RKO (cell line): Measurements from ENCODE around the gene GDPD2.

Source experiments
- DNase-seq: peaks from one replicate; pipeline ENCODE4 v3.0.0-alpha.2; 2016; ENCODE audit warnings: low spot score

The GDPD2 gene

GRCh38 chrX:70437921-70438665 is 15.0 kb downstream of the GDPD2 start:
- no peak for DNase-seq

DNA sequence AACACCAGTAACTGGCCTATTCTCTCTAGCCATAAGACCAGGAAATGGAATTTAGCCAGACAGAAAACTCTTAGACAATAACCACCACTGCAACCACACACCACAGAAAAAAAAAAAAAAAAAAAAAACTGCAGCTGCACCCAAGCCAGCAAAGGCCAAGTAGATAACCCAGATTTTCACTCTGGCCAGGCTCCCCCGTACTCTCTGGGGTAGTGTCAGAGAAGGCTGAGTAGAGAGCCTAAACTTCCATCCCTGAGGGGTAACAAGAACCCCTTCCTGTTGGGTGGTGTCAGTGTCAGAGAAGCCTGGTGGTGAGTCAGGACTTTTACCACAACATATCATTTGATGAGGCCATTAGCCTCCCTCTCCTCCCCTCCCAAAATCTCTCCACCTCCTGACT is 15.9 kb downstream of the GDPD2 start:
- DNase-seq, result no peak

DNA sequence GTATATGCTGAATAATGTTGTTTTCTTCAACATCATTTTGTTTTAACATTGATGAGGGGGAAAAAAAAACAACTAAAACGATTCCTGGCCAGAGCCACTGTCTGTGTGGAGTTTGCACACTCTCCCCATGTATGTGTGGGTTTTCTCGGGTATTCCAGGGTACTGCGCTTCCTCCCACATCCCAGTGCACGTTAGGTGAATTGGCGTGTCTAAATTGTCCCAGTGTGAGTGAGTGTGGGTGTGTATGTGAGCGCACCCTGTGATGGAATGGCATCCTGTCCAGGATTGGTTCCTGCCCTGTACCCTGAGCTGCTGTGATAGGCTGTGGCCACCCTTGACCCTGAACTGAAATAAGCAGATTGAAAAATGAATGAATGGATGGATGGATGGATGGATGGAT is 19.1 kb downstream of the GDPD2 start:
- no peak for DNase-seq

- no peak for DNase-seq
These were observed 21.3 kb downstream of the GDPD2 start, which contains the start of gene DLG3 for GRCh38 chrX:70444326-70444945. Gene DLG3 (plus strand): TSS chrX:70444835. CDS start chrX:70445202, 367 bp downstream.

DNA sequence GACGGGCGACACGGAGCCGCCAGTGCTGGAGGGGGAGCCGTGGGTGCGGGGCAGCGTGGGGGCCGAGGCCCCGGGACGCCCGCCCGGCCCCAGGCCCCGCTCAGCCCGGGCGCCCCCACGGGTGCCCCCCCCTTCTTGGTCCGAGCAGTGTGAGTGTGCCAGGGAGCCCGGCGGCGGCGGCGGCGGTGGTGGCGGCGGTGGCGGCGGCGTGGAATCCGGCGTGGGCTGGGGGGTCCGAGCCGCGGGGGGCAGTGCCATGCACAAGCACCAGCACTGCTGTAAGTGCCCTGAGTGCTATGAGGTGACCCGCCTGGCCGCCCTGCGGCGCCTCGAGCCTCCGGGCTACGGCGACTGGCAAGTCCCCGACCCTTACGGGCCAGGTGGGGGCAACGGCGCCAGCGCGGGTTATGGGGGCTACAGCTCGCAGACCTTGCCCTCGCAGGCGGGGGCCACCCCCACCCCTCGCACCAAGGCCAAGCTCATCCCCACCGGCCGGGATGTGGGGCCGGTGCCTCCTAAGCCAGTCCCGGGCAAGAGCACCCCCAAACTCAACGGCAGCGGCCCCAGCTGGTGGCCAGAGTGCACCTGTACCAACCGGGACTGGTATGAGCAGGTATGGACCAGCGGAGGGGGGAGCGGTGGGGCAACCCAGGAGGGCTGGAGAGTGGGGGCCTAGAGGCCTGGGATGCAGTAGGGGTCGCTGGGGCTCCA is 22.0 kb downstream of the GDPD2 start:
- no peak for DNase-seq

GRCh38 chrX:70445951-70446350 is 22.8 kb downstream of the GDPD2 start:
- DNase-seq, result no peak

GRCh38 chrX:70446380-70447350 is 23.6 kb downstream of the GDPD2 start:
- no peak for DNase-seq

DNA sequence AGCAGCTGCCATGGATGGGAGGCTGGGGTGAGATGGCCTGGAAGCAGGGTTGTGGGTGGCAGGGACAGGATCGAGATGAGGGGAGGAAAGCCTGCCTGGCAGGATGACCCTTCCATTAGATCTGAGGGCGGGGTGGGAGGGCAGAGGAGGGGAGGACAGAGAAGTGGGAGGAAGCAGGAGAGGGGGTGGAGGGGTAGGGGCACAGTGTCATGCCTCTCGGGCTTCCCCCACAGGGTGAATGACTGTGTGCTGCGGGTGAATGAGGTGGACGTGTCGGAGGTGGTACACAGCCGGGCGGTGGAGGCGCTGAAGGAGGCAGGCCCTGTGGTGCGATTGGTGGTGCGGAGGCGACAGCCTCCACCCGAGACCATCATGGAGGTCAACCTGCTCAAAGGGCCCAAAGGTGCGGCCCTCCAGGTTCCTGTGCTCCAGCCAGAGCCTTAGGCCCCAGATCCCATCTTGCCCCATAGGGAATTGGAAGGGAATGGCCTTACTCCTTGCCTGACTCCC is 26.4 kb downstream of the GDPD2 start:
- DNase-seq, result no peak

DNA sequence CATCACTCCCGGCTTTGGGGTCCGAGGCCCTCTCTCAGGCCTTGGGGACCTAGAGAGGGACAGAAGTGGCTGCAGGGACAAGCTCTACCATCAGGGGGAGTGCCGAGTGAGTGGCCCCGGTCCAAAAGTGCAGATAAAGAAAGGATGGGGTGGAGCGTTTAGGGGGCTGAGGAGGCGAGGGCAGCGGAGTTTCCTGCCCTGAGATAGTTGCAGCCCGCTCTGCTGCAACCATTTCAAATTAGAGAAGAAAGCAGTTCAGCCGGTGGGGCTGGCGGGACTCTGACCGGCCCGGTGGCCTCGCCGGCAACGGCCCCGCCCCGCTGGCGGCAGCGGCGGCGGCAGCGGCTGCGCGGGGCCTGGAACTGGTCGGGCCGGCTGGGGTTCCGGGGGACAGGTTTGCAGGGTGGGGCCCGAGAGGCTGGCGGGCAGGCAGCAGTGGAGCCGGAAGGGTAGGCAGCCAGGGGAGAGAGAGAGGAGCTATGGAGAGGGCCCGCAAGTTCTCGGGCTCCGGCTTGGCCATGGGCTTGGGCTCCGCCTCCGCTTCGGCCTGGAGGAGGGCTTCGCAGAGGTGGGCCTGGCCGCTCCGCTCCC is 29.1 kb downstream of the GDPD2 start:
- peak; percentile 60 for DNase-seq

- DNase-seq, result no peak
These were observed 30.0 kb downstream of the GDPD2 start for GRCh38 chrX:70453024-70453618.

DNA sequence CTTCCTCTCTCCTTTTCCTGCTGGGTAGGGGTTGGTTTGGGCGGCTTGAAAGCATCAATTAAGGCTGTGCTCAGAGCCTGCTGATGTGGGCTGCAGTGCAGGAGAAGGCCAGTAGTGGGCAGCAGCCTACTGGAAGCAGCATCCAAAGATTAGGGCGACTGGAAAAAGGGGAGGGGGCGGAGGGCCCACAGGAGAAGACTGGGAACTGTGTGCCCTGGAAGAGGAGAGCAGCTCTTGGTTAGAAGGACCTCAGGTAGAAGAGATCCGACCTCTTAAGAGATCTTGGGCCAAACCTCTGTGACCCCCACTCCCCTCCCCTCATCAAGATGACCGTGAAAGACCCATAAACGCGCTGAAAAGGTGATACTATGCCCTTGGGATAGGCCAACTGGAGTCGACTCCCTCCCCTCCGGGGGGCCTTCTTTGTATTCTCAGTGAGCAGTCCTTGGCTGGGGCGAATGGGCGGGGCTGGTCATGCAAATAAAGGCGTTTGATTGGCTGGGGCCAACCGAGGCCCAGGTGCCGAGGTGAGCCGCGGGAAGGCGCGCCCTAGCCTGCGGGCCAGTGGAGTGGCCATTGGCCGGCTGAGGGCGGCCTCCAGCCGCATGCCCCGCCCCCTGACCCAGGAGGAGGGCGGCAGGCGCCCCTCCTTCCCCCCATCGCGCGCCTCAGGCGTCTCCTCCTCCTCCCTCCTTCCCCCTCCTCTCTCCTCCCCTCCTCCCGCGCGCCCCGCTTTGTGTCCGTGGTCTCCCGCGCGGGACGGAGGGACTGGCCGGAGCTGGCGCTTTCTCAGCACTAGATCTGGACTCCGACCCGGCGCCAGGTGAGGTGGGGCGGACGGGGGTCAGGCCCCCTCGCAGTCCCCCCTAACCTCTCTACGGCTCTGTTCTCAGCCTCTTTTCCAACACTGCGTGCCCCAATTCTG is 31.6 kb downstream of the GDPD2 start:
- DNase-seq, result peak; percentile 58

GRCh38 chrX:70455366-70456202 is 32.5 kb downstream of the GDPD2 start:
- no peak for DNase-seq

DNA sequence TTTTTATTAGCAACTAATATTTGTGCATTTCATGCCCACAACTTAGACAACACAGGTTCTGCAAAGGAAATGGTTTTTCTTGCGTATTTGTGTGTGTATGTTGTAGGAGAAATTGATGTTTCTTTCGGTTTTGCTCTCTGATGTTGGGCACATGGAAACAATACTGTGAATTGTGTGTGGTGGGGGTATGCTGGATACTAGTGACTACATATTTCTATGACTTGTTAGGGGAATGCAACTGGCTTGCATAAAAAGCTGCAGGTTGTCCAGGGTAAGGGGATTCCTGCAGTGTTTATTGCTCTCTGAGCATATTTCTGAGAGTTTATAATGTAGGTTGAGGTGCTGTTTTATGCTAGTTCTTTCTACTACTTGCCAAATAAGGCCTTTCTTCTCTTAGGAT is 33.1 kb downstream of the GDPD2 start:
- no peak for DNase-seq

DNA sequence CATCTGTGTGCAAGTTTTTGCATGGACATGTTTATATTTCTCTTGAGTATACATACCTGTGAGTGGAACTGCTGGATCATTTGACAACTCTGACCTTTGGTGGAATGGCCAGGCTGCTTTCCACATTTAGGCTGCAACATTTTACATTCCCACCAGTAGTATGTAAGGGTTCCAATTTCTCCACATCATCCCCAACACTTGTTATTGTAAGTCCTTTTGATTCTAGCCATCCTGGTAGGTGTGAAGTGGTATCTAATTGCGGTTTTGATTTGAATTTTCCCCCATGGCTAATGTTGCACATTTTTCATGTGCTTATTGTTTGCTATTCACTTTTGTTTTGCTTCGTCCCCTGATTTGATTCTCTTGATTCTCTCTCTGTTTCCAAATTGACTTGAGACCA is 37.9 kb downstream of the GDPD2 start:
- DNase-seq, result no peak

- no peak for DNase-seq
These were observed 40.9 kb downstream of the GDPD2 start for GRCh38 chrX:70464051-70464450.

DNA sequence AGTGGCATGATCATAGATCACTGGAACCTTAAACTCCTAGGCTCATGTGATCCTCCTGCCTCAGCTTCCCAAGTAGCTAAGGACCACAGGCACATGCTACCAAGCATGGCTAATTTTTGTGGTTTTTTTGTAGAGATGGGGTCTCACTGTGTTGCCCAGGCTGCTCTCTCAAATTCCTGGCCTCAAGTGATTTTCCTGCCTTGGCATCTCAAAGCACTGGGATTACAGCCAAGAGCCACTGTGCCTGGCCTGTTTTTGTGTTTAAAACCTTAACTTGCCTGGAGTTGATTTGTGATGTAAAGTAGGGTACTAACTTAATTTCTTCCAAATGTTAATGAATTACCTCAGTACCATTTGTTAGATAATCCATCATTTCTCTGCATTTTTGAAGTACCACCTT is 43.9 kb downstream of the GDPD2 start:
- DNase-seq, result no peak

GRCh38 chrX:70468709-70469108 is 45.6 kb downstream of the GDPD2 start:
- DNase-seq, result no peak

- no peak for DNase-seq
These were observed 47.8 kb downstream of the GDPD2 start for GRCh38 chrX:70470850-70471289.
